Uterine smooth muscle cell (primary cell): ENCODE results near the gene THAP5. TPM values are rescaled to one million over a fixed set of nuclear protein-coding genes. Genes with fewer than 3 reads are reported as not detected.

Experiments
- total RNA-seq: library from RNA; depleted of rRNA; stranded (reverse); fragments of >200 nt; gene quantifications from 2 replicates; pipeline ENCODE4 v1.2.3, GENCODE V29; 2014

Gene THAP5
- 29.5 and 30.7 TPM in 2 replicates for total RNA-seq

GRCh38 chr7:108569381-108570145, at the start of gene THAP5, which contains the start of gene DNAJB9:
THAP5 (minus strand) TSS chr7:108569706; CDS start chr7:108569569, 137 bp downstream.
DNAJB9 (plus strand) TSS chr7:108569874; CDS start chr7:108571727, 1,853 bp downstream.

GRCh38 chr7:108525985-108526767, 43.3 kb downstream of the THAP5 start, which contains the start of gene PNPLA8:
PNPLA8 (minus strand) TSS chr7:108526135; CDS start chr7:108515491, 10,644 bp downstream.

Other genes with a start within 250 kb of the THAP5 start
- gene NRCAM, start 113.3 kb downstream of the THAP5 start, total RNA-seq = 0.33 and 0.62 TPM in 2 replicates
- 41.9 and 44.7 TPM in 2 replicates for gene PNPLA8, start 43.6 kb downstream of the THAP5 start, total RNA-seq
- 40.3 and 168 TPM in 2 replicates for gene DNAJB9, start 168 bp upstream of the THAP5 start, total RNA-seq